Stimulated activated naive CD8-positive, alpha-beta T cell treated with anti-CD3 and anti-CD28 coated beads, Interleukin-15, Interleukin-2, amounts not matched to agents 100 U/mL and 50 U/mL, for 24 hours (primary cell): Measurements from ENCODE around the gene SSBP3.
A peak's percentile ranks its signal among the peaks of the same experiment; 100 is the strongest.

ENCODE experiments used
- ATAC-seq: fragments of 150-1000 bp; cut with Tn5 transposase; one replicate; pipeline ENCODE4 v1.10.0; 2021
- DNase-seq: peaks from one replicate; pipeline ENCODE4 v3.0.0; 2021

SSBP3 gene

DNA sequence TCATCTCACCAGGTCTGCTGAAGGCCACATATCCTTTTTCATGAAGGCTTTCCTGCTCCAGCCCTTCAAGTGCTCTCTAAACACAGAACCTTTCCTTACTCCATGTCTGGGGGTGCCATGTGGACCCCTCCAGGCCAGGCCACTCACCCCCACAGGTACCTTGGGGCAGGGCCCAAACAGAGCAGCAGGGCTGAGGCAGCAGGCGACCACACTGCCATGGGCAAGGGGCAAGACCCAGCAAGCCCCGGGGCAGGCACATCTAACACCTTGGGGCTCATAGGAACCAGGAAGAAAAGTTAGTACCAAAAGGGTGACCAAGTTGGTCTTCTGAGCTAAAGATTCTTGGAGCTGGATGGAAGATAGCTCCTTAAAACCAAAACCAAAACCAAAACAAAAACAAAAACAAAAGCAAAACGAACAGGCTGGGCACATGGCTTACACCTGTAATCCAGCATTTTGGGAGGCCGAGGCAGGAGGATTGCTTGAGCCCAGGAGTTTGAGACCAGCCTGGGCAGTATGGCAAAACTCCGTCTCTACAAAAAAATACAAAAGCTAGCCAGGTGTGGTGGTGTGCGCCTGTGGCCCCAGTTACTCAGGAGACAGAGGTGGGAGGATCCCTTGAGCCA, 142.5 kb downstream of the SSBP3 start:
- DNase-seq = no peak
- ATAC-seq = no peak

DNA sequence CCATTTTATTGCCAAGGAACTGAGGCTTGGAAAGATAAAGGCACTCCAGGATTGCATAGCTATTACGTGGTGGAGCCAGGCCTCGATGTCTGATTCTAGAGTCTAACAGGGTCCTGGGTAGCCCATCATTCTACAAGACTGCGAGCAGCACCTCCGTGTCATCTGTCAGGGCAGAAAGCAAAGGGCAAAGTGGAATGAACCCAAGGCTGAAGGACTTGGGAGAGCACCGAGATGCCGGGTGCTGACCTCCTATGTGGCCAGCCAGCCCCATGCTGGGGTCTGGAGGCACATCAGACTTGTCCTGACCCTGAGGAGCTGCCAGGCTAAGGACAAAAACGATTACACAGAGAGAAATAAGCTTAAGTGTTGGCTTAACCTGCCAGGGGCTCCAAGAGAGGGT, 143.9 kb downstream of the SSBP3 start:
- no peak for ATAC-seq
- DNase-seq = no peak

DNA sequence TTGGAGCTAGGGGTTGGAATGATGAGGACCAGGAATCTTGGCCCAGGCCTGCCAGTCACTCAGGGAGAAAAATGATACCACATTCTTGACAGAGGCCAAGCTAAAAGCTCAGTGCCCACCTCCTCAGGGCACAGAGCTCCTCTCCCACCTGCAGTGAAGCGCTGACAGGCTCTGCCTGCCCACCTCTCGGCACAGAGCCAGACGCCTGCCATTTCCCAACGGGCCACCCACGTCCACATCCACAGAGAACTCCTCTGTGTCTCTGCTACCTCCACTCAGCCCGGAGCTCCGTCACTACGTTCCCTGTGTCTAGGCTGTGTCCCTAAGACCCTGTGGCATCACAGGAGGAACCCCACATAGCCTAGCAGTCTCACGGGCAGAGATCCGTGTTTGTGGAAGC, 145.4 kb downstream of the SSBP3 start:
- DNase-seq (no peak), ATAC-seq (no peak)

DNA sequence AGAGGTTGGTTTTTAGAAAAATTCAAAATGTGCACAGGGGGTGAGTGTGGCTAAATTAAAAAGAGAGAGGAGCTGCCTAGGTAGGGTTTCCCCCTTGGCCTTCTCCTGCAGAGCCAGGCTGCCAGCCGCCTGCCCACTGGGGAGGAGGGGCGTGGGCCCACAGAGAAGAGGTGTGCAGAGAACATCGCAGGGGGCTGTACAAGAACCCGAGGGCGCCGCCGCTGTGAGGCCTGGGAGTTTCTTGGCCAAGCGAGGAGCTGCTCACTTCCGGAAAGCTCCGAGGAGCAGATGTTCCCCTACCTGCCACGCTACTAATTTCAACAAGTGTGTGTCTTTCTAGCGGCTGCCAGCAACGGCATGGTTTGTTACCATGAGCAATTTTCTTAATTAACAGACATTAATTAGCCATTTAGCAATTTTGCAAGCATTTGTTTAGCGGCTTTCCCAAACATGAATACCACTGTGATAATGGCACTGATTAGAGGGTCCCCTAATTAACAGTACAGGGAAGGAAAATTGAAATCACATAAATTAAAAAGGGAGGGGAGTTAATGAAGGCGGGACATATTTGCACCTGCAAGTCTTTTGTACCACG, 146.6 kb downstream of the SSBP3 start:
- ATAC-seq (no peak), DNase-seq (no peak)

DNA sequence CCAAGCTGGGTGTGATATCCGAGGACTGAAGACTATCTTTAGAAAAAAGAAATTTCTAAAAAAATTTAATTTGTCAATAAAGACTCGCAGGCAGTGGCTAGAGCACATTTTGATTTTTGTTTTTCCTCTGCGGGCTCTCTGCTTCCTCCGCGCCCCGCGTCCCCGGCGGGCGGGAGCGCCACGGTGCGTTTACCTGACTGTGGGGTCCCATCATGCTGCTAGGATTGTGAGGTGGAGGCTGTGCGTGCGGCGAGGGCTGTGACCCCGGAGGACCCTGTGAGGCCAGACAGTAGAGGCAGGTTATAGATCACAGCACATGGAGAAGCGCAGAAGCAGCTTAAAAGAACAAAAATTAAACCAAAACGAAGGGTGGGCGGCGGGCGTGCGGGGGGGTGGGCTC, 148.3 kb downstream of the SSBP3 start:
- no peak for DNase-seq
- no peak for ATAC-seq

DNA sequence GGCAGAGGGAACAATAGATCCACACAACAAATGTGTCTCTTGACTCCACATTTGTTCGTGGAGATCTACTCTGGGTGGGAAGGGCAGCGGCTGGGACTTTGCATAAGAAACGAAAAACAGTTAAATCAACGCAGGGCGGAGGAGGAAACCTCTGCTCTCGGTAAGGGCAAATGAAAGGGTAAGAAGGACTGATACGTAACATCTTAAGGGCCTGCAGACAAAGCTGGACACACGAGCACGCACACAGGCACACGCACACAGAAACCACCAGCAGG, 148.9 kb downstream of the SSBP3 start:
- no peak for DNase-seq

DNA sequence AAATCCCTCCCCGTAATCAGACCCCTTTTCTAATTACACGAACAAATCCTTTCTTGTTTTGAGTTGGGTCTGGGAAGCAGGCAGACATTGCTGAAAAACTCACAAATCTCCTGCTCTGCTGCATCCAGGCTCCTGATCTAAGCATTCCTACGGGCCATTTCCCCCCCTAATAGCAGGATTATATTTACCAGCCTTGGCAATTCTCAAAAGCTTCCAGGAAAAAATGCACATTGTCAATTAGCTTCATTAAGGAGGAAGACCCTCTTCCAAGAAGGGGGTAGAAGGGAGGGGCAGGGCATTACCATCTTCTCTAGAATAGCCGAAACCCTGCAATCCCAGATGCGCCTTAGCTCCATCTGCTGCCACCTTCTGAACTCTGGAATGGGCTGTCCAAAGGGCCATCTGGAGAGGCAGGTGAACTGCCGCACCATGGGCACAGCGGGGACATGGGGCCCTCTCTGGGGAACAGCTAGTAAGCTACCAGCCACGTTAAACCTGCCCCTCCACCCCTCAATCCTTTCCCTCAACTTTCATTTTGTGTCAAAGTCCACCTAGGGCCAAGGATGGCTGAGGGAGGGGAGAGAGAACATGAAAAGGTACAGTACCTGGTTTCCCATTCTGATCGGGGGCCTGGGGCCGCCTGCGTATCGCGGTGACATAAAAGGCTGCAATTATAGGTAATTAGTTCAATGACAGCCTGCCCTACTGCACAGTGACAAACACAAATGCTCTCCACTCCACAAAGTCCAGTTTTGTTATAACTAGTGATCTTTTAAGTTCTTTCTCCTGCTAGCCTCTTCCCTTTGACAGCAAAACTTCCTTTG, 149.5 kb downstream of the SSBP3 start:
- DNase-seq (no peak), ATAC-seq (no peak)

More for the DNA sequence above, 148.9 kb downstream of the SSBP3 start:
- ATAC-seq = no peak

DNA sequence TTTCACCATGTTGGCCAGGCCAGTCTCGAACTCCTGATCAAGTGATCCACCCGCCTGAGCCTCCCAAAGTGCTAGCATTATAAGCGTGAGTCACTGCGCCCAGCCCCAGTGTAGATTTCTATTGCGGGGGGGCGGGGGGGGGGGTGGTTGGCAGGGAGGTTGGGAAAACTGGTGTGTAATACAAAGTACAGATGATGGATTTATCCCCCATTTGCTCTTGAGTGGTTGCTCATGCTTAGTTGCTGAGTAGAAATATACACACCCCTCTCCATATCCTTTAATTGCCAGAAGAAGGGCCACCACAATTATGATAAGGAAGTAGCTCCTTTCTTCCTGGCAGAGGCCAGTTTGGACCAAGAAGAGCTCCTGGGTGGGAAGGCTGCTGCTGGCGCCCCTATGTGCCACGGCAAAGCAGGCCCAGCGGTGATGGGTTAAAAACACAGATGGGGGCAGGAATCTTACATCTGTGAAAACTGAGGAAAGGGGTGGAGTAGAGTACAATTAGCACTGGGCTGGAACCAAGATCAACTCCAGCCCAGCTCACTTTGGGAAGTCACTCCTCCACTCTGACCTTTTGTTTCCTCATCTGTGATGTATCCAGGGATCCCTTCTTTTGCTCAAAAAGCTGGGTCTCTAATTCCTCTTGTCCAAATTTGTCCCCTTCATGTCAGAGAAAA, 151.0 kb downstream of the SSBP3 start:
- DNase-seq = no peak

DNA sequence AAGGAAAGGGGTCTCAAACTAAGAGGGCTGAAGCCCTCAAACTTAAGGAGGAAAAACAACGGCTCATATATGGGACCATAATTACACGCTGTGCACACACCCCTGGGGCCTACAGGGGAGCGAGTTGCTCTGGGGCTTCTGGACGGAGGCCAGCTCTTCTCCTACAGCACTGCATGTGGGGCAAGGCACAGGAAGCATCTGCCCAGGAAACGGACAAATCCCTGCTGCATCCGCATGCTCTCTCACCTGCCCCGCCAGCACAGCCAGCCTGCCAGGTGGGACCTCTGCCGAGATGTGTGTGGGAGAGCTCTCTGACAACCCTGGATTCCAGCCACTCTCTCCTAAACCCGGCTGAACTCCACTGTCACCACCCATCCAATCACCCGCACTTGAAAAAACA, 152.1 kb downstream of the SSBP3 start:
- ATAC-seq (no peak), DNase-seq (no peak)

More for the DNA sequence above, 151.0 kb downstream of the SSBP3 start:
- no peak for ATAC-seq

DNA sequence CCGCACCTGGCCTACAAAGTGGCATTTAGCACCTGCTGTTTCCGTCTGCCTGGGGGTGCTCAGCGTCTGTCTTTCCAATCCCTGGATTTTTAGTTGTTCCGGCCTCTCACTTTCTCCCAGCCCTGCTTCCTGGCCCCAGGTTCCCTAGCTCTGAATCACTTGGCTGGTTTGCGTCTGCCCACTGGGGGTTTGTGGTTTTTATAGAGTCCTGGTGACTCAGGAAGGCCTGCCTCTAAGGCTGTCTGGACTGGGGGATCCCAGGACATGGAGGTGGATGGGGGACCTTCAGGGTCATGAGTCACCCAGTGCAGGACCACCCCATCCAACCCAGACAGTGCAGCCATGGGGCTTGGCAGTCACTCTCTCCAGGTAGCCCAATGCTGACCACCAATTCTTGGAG, 152.7 kb downstream of the SSBP3 start:
- DNase-seq = no peak

DNA sequence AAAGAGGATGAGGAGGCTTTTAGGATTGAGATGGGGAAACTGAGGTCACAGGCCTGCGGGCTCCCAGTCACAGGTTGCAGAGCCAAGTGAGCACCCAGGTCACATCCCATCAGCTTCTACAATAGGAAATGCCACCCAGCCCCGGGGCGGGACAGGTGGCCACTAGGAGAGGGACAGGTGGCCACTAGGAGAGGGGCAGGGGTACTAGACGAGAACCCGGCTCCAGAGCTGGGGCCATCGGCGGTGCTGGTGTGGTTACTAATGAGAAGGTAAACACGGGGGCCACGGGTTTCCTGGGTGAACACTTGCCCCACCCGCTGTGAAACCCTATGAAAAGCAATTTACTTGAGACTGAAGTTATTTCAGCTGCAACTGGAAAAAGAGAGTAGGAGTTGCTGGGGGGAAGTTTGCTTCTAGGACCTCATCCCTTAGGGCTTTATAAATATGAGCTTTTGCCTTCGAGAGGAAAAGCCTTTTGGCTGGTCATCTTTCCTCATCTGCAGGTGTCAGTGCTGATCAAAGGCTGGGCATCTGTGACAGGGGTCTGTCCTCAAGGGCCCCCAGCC, 153.7 kb downstream of the SSBP3 start:
- DNase-seq = no peak
- ATAC-seq = no peak

More for the DNA sequence above, 152.7 kb downstream of the SSBP3 start:
- ATAC-seq = peak; percentile 39

DNA sequence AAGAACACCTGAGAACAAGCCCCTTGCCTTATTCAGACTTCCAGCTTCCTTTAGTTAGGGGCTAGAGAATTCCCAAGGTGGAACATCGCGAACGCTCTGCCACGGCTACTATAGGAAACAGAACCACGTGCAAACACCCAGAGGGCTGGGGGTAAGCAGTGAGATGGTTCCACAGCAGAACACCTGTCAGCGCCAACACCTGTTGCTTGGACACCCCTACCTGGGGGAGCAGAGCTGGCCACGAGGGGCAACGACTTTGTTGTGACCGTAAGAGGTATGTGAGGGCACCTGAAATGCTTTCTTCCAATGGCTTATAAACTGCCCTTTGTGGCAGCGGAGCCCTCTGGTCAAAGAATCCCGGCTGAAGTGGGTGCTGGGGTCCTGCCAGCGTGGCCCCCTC, 155.5 kb downstream of the SSBP3 start:
- ATAC-seq (no peak), DNase-seq (no peak)

DNA sequence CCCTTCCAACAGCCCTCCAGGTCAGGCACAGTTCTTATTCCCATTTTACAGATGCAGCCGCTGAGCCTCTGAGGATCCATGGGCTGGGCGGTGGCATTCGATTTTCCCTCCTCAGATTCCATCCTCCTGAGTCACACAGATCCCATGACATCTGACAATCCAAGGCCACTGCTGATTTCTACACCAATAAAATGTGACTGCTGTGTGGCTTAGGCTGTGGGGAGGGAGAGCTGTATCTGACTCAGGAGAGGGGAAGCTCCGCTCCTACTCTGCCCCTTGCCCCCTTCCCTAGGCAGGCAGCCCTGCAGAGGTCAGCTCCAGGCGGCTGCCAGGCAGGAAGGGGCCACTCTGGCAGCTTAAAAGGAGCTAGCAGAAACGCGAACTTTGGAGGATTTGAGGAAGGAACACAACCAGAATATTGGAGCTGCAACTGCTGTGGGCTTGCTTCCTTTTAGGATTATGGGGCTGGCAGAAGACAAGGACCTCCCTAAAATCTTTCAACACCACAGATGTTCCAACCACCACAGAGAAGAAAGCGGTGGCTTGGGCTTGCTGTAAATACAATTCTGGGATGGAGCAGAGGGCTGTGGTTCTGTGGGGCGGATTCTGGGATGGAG, 156.3 kb downstream of the SSBP3 start:
- ATAC-seq = no peak
- DNase-seq = no peak

DNA sequence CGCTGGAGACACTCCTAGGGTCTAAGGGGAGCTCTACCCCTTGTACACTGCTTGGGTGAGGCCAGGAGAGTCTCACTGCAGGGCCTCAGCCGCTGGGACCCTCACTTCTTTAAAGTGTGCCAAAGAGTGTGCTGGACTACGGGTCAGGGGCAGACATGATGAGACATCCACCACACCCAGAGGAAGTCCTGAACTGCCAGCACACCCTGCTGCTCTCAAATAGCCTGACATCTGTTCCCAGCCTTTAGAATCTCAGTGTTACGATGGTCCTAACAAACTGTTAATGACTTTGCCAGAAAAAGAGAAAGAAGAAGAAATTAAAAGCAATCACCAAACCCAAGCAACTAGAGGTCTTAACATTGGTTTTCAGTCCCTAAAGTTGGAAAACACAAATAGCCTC, 157.2 kb downstream of the SSBP3 start:
- ATAC-seq = no peak
- no peak for DNase-seq

DNA sequence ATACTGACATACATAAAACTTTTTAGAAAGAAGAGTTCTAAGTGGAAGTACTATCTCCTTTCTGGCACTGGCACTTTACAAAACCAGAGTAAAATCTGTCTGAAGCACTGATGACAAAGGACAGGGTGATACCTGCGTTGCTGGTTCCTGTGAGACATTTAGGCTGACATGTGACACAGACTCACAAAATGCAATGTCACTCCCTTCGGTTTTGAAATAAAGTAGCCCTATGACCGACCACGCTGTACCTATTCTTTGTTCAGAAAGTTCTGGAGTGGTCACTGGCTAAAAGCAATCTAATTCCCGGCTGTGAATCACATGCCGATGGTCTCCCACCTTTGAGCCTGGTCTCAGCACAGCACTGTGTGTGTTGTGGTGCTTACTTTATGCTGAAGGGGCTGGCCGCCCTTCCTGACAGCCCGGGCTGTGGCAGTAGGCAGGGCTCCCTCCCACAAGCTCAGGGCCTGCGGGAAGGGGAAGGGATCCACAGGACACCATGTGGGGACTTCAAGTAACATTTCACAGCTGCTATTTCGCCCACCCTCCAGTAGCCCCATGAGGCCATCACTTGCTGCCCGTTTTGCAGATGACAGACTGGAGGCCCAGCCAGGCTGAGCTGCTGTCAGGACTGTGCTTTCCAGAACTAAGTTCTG, 158.2 kb downstream of the SSBP3 start:
- ATAC-seq (no peak), DNase-seq (no peak)

DNA sequence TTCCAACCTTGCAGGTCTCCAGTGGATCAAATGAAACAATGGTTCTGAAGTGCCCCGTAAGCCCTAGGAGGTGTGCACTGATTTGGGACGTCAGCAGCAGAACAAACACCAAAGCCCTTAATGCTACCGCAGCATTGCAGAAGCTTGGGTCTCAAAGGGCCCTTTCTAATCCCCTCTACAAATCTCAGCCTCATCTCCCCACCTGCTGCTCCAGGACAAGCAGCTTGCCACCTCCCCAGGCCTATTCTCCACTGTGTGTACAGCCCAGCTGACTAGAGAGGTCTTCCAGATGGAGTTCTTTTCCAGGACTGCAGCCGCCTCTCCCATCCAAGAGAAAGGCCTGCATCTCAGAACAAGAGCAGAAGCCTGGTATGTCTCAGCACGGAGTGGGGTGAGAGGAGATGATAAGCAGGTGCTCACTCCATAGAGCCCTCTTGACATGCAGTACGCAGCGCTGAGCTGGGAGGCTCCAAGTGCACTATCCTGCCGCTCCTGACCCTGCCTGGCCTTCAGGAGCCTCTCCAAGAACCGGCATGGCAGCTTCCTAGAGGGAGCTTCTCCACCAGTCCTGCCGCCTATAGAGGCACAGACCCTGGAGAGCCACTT, 160.0 kb downstream of the SSBP3 start:
- DNase-seq = no peak
- ATAC-seq = no peak

DNA sequence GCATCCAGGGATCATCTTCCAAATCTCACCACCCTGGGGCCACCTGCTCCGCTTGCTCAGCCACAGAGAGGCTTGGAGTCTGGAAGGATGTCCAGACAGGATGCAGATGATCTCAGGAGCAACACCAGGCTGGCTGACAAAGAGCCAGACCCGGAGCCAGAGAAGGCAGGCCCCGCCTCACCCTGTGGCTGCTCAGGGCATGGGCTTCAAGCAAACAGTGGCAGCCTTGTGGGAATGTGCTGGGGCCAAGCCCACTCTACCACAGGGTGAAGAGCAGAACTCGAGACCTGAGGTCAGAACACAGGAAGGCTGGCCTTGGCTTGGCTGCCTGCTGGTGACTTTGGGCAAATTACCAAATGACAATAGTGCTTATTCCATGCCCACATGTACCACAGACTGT, 160.7 kb downstream of the SSBP3 start:
- DNase-seq (no peak), ATAC-seq (no peak)

DNA sequence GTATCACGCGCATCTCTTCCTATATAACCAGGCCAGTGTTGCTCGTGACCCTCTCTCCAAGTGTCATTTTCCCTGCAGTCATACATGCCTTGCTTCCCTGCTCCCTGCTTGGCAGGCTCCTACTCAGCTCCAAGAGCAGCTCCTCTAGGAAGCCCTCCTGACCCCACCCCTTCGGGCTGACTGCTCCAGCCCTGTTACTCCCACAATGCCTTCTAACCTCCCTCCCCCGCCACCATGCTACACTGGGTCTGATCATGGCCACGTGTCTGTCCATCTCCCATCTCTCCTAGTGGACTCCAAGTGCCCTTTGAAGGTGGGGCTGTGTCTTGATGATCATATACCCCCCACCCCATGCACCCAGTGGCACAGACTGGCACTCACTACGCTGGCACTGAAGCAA, 161.5 kb downstream of the SSBP3 start:
- DNase-seq (no peak), ATAC-seq (no peak)

DNA sequence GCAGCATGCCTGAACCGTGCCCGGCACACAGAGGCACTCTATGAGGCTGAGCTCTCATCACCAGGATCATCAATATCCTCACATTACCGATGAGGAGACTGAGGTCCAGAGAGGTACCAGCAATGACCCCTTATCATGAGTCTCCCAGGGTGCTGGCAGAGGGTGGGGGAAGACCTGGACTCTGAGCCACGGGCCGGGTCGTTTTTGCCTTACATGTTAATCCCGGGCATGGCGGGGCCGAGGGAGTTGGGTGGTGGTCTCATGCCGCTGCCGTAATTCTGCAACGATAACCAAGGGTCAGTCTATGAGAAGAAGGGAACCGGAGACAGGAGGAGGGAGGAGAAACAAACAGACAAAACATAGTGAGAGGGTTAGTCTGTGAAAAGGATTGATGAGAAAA, 163.2 kb downstream of the SSBP3 start:
- ATAC-seq = no peak
- DNase-seq = no peak

DNA sequence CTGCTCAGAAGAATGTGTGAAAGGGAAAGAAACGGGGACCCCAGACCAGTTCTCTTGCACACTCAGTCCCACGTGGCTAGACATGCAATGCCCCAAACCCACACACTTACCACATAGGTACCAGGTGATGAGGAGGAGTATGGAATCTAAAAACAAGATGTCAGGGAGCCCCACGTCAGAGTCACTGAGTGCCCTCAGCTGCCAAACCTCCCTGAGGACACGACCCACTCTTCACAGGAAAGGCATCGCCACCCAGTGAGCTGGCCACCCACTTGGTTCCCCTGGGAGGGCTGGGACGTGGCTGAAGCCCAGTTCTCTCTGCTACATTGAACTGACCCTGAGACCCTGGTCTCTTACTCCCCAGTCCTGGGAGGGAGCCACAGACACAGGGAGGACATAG, 164.8 kb downstream of the SSBP3 start:
- no peak for DNase-seq
- ATAC-seq = no peak

DNA sequence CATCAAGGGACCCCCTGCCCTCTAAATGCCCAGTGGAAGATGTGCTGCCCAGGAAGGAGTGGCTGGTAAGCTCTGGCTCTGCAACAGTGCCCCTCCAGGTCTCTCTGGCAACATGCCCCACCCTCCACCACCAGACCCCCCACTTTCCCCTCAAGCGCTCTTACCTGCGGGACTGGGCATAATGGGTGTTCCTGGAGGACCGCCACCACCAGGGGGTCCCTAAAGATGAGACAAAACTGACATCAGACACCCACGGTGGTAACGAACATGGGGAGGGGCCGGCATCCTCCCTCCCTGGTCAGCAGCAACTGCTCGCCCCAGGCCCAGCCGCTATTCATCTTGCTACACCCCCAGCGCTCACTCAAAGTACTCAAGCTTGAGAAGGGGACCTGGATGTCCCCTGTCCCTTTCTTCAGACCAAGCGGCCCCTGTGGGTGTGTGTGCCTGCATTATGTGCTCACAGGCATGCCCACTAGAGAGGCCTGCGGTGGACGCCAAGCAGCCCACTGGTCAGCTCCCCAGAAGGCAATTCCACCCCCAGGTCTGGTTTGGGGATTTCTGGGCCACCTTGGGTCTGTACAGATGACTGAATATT, 165.4 kb downstream of the SSBP3 start:
- ATAC-seq (no peak), DNase-seq (no peak)
